ENCODE measurements around the gene CCNY. TPM values are rescaled to one million over a fixed set of nuclear protein-coding genes. Genes with fewer than 3 reads are reported as not detected.

The CCNY gene
- total and polyA plus RNA-seq, 2 donors (not counting 1 experiment from before 2014, with no cell fraction given) = 34.1 to 64.9 TPM

DNA sequence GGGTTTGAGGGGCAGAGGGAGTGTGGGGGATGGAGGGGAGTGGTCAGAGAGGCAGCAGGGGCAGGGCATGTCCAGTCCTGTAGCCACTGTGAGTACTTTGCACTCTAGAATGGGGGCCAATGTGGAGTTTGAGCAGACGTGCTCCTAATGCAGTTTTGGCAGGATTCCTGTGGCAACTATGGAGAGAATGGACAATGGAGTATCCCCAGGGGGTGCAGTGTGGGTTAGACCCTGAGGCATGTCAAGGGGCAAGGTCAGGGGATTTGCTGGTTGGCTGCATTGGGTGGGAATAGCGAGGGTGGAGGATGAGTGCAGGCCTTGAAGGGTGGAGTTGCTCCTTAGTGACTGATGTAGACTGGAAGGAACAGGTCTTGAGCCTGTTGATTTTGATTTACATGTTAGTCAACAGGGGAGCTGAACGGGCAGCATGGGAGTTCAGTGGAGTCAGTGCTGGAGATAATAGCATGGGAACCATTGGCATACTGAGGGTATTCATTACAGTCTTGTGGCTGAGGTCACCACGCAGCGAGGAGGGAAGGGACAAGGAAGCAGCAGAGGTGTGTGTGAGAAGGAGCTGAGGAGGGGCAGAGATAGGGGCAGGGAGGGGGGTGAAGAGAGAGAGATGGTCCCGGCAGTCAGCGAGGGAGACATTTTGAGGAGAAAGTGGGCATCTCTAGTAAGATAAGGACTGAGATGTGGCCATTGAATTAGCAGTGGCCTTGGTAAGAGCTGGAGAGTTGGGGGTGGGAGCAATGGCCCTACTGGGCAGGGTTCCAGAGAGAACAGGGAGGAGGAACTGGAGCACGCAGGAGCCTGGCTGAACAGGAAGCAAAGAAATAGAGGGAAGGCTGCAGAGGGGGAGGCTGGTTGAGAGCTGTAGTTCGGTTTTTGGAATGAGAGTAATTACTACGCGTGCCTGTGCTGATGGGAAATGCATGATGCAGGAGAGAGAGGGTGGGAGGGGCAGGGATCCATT, 112.7 kb downstream of the CCNY start:
- Mint-ChIP-seq H3K27me3 (no peaks in the 10 kb centered on the region), H3K27ac (peak overlapping the region; percentile 10), H3K4me1 (peaks cover 79% of the 10 kb centered on the region), H3K4me3 (no peak overlapping the region), H3K9me3 (ENCODE audit: insufficient read depth) (peaks cover 8% of the 10 kb centered on the region)
- whole genome bisulfite sequencing (ENCODE audit: insufficient coverage) = 72% methylated on average over 11 of the region's 11 CpGs
- Histone ChIP-seq H3K9ac (ENCODE audit: low read length) (no peak overlapping the region), H3K27ac (ENCODE audit: low read length in 2 of 2) (no peak overlapping the region), H3K27me3 (replicated peaks in 1 of 4; ENCODE audit: control extremely low read depth in 1 of 4, control insufficient read depth in 3 of 4, insufficient read depth in 4 of 4, low read length in 3 of 4) (no peaks in the 10 kb centered on the region), H2AFZ (ENCODE audit: insufficient read depth, low read depth, low read length, poor library complexity, severe bottlenecking) (no peak overlapping the region), H3K9me3 (ENCODE audit: control extremely low read depth in 1 of 3, control insufficient read depth in 2 of 3, insufficient read depth in 1 of 3, low read length in 2 of 3) (peaks cover 4 to 14% (median 13%) of the 10 kb centered on the region in 3 donors), H3K4me3 (ENCODE audit: control extremely low read depth in 1 of 5, extremely low read depth in 1 of 5, insufficient read depth in 1 of 5, low read depth in 2 of 5, low read length in 4 of 5) (no peak overlapping the region), H3K79me2 (ENCODE audit: control insufficient read depth, insufficient read depth, low read length) (peaks cover 94% of the 10 kb centered on the region), H3K4me2 (replicated peaks; ENCODE audit: low read depth, low read length, poor library complexity, severe bottlenecking) (no peak overlapping the region), H4K20me1 (ENCODE audit: control insufficient read depth, insufficient read depth, low read length, poor library complexity, severe bottlenecking) (peaks cover 63% of the 10 kb centered on the region), H3K36me3 (replicated peaks in 1 of 2; ENCODE audit: control extremely low read depth in 1 of 2, control insufficient read depth in 1 of 2, extremely low read depth in 1 of 2, insufficient read depth in 2 of 2, low read length in 1 of 2) (no peaks in the 10 kb centered on the region), H3K4me1 (ENCODE audit: control insufficient read depth in 2 of 2, insufficient read depth in 2 of 2, low read length in 2 of 2) (peaks cover 56 to 57% of the 10 kb centered on the region in 2 donors)
- intact Hi-C loops (cut with micrococcal nuclease) = no loop called here
- ATAC-seq (ENCODE audit: low read depth) (no peak), DNase-seq (no peak)
- TF ChIP-seq EZH2 (IDR thresholded peaks at IDR 0.05; ENCODE audit: borderline replicate concordance, insufficient read depth, low read depth, low read length, poor library complexity, severe bottlenecking) = no peak
- TF ChIP-seq, protein P1, sequence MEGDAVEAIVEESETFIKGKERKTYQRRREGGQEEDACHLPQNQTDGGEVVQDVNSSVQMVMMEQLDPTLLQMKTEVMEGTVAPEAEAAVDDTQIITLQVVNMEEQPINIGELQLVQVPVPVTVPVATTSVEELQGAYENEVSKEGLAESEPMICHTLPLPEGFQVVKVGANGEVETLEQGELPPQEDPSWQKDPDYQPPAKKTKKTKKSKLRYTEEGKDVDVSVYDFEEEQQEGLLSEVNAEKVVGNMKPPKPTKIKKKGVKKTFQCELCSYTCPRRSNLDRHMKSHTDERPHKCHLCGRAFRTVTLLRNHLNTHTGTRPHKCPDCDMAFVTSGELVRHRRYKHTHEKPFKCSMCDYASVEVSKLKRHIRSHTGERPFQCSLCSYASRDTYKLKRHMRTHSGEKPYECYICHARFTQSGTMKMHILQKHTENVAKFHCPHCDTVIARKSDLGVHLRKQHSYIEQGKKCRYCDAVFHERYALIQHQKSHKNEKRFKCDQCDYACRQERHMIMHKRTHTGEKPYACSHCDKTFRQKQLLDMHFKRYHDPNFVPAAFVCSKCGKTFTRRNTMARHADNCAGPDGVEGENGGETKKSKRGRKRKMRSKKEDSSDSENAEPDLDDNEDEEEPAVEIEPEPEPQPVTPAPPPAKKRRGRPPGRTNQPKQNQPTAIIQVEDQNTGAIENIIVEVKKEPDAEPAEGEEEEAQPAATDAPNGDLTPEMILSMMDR (IDR thresholded peaks at IDR 0.05) = no peak
- CTCF ChIA-PET = no interaction called here
- POLR2A ChIA-PET = no interaction called here

DNA sequence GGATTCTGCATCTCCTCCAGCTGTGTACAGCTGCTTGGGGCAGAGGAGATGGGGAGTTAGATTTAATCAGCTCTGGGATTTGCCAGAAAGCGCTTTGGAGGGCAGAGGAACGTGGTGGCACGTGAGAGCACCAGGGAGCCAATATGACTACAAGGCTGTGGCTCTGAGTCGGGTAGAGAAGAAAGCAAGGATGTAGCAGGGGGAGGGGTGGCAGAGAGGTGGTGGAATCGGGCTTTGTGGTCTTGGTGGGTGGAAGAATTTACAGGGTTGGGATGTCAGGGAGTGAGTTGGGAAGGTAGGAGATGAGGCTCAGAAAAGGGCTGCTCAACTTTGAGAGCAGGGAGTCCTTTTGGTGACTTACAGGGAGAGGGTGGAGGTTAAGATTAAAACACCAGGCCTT, 113.6 kb downstream of the CCNY start:
- WGBS (ENCODE audit: insufficient coverage) = 85% methylated on average over 5 of the region's 5 CpGs
- H3K4me2 ChIP-seq (replicated peaks; ENCODE audit: low read depth, low read length, poor library complexity, severe bottlenecking) = peak overlapping the region; percentile 10
- H3K79me2 ChIP-seq (ENCODE audit: control insufficient read depth, insufficient read depth, low read length) = peaks cover 94% of the 10 kb centered on the region
- H3K27ac Mint-ChIP-seq = peak overlapping the region; percentile 73
- no peaks in the 10 kb centered on the region for H3K36me3 ChIP-seq (replicated peaks in 1 of 2; ENCODE audit: control extremely low read depth in 1 of 2, control insufficient read depth in 1 of 2, extremely low read depth in 1 of 2, insufficient read depth in 2 of 2, low read length in 1 of 2)
- no peak overlapping the region for H2AFZ ChIP-seq (ENCODE audit: insufficient read depth, low read depth, low read length, poor library complexity, severe bottlenecking)
- DNase-seq (no peak), ATAC-seq (ENCODE audit: low read depth) (no peak)
- H3K4me3 ChIP-seq (ENCODE audit: control extremely low read depth in 1 of 5, extremely low read depth in 1 of 5, insufficient read depth in 1 of 5, low read depth in 2 of 5, low read length in 4 of 5) = no peak overlapping the region
- peaks cover 83% of the 10 kb centered on the region for H3K4me1 Mint-ChIP-seq
- POLR2A ChIA-PET = interaction anchor here (0.7 kb wide), 1 partner anchor 16 kb away, joined by 4 read pairs; no protein-coding TSS in a partner anchor
- peaks cover 0 to 5% (median 4%) of the 10 kb centered on the region in 3 donors for H3K9me3 ChIP-seq (ENCODE audit: control extremely low read depth in 1 of 3, control insufficient read depth in 2 of 3, insufficient read depth in 1 of 3, low read length in 2 of 3)
- intact Hi-C loops (cut with micrococcal nuclease) = loop anchor here (10.0 kb wide), 1 partner anchor 55 kb away; no protein-coding TSS in a partner anchor
- peaks cover 56 to 57% of the 10 kb centered on the region in 2 donors for H3K4me1 ChIP-seq (ENCODE audit: control insufficient read depth in 2 of 2, insufficient read depth in 2 of 2, low read length in 2 of 2)
- H4K20me1 ChIP-seq (ENCODE audit: control insufficient read depth, insufficient read depth, low read length, poor library complexity, severe bottlenecking) = peaks cover 72% of the 10 kb centered on the region
- CTCF ChIA-PET = no interaction called here
- no peak for TF ChIP-seq EZH2 (IDR thresholded peaks at IDR 0.05; ENCODE audit: borderline replicate concordance, insufficient read depth, low read depth, low read length, poor library complexity, severe bottlenecking)
- TF ChIP-seq, protein P1 (IDR thresholded peaks at IDR 0.05) = no peak
- H3K4me3 Mint-ChIP-seq = peak overlapping the region; percentile 67
- H3K27ac ChIP-seq (ENCODE audit: low read length in 2 of 2) = peak overlapping the region in 1 of 2 donors; percentile 19
- H3K9ac ChIP-seq (ENCODE audit: low read length) = no peak overlapping the region
- no peaks in the 10 kb centered on the region for H3K27me3 ChIP-seq (replicated peaks in 1 of 4; ENCODE audit: control extremely low read depth in 1 of 4, control insufficient read depth in 3 of 4, insufficient read depth in 4 of 4, low read length in 3 of 4)
- no peaks in the 10 kb centered on the region for H3K27me3 Mint-ChIP-seq
- H3K9me3 Mint-ChIP-seq (ENCODE audit: insufficient read depth) = peaks cover 4% of the 10 kb centered on the region
